HG02981 (cell line): ENCODE data around the gene RPIA.
"Not testable (repeated sequence)": the region's sequence is repeated elsewhere in the genome, so short reads cannot be mapped to it uniquely, and the experiment has no call there.

Source experiments
- ATAC-seq: cut with Tn5 transposase; IDR thresholded peaks from one replicate; pipeline ENCODE4 v1.9.1; 2021; ENCODE audit warnings: mild to moderate bottlenecking, moderate library complexity; ENCODE audit not compliant: unreplicated experiment

The RPIA gene

GRCh38 chr2:88765154-88765888 lies 73.8 kb downstream of the RPIA start:
- ATAC-seq, result no peak

GRCh38 chr2:88765889-88766481 lies 74.5 kb downstream of the RPIA start:
- ATAC-seq, result not testable (repeated sequence)

- no peak for ATAC-seq
Observed at GRCh38 chr2:88770016-88770415, 78.5 kb downstream of the RPIA start.

- not testable (repeated sequence) for ATAC-seq
Observed at GRCh38 chr2:88773233-88774028, 82.0 kb downstream of the RPIA start.

GRCh38 chr2:88789213-88789612 lies 97.7 kb downstream of the RPIA start:
- not testable (repeated sequence) for ATAC-seq

GRCh38 chr2:88795932-88796331 lies 104.5 kb downstream of the RPIA start:
- not testable (repeated sequence) for ATAC-seq

- not testable (repeated sequence) for ATAC-seq
Observed at GRCh38 chr2:88796523-88796922, 105.0 kb downstream of the RPIA start.

- ATAC-seq, result not testable (repeated sequence)
Observed at GRCh38 chr2:88797164-88797563, 105.7 kb downstream of the RPIA start.
